SK-MEL-5 (cell line): ENCODE measurements around the gene PYGB. TPM values are rescaled to one million over a fixed set of nuclear protein-coding genes. Genes with fewer than 3 reads are reported as not detected.

Source experiments
- DNase-seq: peaks from one replicate; pipeline ENCODE4 v3.0.0-alpha.2; 2016; ENCODE audit warnings: low read depth, low spot score
- in situ Hi-C: cut with HindIII; loops from 2 replicates; pipeline ENCODE4 v1.10.0; 2016; ENCODE audit warnings: low sequenced_read_pairs, high pct_unique_total_duplicates, low pct_unique_long_range_greater_than_20kb
- total RNA-seq: library from RNA; depleted of rRNA; stranded (reverse); fragments of >200 nt; shearing (Covaris generic); gene quantifications from 2 replicates; pipeline ENCODE4 v1.2.3, GENCODE V29; 2014

PYGB gene
- total RNA-seq, 1 experiment from 2014 or later = 446 TPM

- in situ Hi-C loops = no loop called here
- DNase-seq = no peak
Measured at GRCh38 chr20:25213566-25214425, 34.1 kb upstream of the PYGB start.

DNA sequence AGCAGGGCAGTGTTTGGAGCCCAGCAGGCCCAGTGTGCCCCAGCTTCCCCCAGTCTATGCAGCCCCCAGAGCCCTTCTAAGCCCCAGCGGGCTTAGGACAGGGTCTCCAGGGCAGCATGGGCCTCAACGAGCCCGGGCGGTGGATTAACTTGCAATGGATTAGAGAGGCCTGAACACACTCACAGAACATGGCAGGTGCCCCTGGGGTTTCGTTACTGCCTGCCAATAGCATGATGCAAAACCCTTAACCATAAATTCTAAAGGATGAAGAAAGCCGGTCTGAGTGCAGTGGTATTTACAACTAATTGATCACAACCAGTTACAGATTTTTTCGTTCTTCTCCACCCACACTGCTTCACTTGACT, 33.5 kb upstream of the PYGB start:
- in situ Hi-C loops = no loop called here
- DNase-seq = no peak

DNA sequence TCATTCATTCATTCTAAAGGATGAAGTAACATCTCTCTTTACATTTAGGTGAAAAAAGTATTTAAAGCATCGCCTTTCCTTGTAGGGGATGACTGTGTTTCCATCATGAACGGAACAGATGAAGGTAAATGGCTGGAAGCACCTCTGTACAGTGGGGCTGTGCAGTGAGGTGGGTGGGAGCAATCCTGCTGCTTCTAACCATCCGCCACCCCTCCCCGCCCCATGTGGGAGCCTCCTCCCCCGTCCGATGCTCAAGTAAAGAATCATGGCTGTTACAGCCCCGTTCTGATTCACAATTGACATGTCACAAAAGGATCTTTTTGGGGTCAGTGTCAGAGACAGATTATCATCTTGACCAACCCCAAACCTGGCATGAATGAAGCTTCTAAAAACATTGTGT, 33.1 kb upstream of the PYGB start:
- no peak for DNase-seq
- in situ Hi-C loops = no loop called here

DNA sequence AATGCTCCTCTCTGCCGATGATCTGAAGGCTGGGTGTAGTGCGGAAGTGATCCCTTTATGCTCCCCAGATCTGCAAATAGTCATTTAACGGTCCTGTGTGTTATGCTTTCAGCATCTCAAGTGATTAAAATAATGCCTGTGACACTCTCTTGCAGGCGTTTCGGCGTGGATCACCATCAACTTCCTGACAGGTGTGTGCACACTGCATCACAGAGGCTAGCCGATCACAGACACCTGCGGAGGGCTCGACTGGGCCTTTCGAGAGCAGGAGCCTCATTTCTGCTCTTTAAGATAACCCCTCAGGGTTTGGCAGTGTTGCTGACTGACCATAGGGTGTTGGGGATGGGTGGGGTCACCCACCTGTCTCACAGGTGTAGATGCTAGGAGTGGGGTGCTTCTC, 32.4 kb upstream of the PYGB start:
- in situ Hi-C loops = no loop called here

DNA sequence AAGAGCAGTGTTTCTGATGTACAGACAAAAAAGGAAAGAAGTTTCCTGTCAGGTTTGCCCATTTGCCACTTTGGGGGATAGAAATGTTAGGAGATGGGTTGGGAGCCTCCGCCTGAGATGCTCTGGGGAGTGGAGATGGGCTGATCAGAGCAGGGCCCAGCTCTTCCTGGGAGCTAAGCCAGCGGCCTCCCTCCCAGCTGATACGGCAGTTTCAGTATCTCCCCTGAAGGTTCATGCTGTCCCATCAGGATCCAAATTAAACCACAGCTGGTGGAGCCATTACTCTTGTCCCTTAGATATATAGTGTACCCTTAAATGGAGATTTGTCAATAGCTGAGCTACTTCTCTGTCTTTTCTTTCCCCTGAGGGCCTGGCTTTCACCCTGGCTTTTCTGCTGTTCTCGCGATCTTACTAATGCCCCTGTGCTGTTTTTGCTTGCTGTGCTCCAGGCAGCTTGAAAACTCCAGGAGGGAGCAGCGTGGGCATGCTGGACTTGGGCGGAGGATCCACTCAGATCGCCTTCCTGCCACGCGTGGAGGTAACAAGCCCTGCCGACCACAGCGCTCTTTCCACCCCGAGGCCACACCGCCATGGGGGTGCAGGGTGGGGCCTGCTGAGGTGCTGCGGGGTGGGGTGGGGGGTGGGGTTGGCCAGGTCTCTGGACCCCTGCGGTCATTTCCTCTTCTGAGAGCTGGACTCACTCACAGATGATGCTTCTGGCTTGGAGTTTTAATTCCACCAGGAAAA, 31.5 kb upstream of the PYGB start:
- DNase-seq = no peak
- in situ Hi-C loops = no loop called here

More for the DNA sequence above, 32.4 kb upstream of the PYGB start:
- no peak for DNase-seq

- in situ Hi-C loops = no loop called here
- no peak for DNase-seq
Measured at GRCh38 chr20:25217161-25218108, 30.4 kb upstream of the PYGB start.

GRCh38 chr20:25218109-25218486, 29.8 kb upstream of the PYGB start:
- no peak for DNase-seq
- in situ Hi-C loops = no loop called here

- DNase-seq = no peak
- in situ Hi-C loops = no loop called here
Measured at GRCh38 chr20:25218492-25218891, 29.4 kb upstream of the PYGB start.

- no peak for DNase-seq
- in situ Hi-C loops = no loop called here
Measured at GRCh38 chr20:25219365-25219764, 28.5 kb upstream of the PYGB start.

GRCh38 chr20:25220021-25220730, 27.7 kb upstream of the PYGB start:
- DNase-seq = no peak
- in situ Hi-C loops = no loop called here

GRCh38 chr20:25220810-25221591, 26.9 kb upstream of the PYGB start:
- in situ Hi-C loops = no loop called here
- no peak for DNase-seq

GRCh38 chr20:25221592-25222460, 26.1 kb upstream of the PYGB start:
- no peak for DNase-seq
- in situ Hi-C loops = no loop called here

GRCh38 chr20:25222461-25223178, 25.3 kb upstream of the PYGB start:
- no peak for DNase-seq
- in situ Hi-C loops = no loop called here

DNA sequence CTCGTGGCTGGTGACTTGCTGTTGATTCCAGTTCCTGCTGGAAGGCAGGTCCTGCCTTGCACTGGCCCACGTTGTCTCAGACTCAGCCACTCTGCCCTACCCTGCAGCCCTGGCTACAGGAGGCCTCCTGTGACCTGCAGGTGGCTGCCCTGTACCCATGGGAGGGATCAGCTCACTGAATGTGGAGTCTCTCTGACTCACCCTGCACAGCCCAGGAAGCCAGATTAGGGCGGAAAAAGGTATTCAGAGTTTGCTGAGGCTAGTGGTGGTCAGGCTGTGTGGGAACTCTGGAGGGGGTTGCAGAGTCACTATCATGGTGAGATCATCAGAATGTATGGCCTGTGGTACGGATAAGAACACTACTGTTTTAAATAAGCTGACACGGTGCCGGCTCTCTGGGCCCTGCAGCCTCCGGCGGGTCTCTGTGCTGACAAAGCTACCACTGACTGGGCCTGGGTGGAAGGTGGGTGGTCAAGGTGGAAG, 24.7 kb upstream of the PYGB start:
- in situ Hi-C loops = no loop called here
- DNase-seq = peak; percentile 86
